Stimulated activated CD8-positive, alpha-beta memory T cell treated with anti-CD3 and anti-CD28 coated beads, Interleukin-7, amount 100 ng/mL, for 4 hours (primary cell): Measurements from ENCODE around the gene H6PD.

Experiments
- DNase-seq, 2 donors: peaks; one replicate each; pipeline ENCODE4 v3.0.0-alpha.2; 2020; ENCODE audit warnings: low read depth in 2 of 2

H6PD gene

GRCh38 chr1:9204156-9204720, 30.3 kb upstream of the H6PD start:
- no peak for DNase-seq

- no peak for DNase-seq
Observed at GRCh38 chr1:9207086-9207485, 27.5 kb upstream of the H6PD start.

GRCh38 chr1:9207715-9208114, 26.9 kb upstream of the H6PD start:
- DNase-seq, result no peak

- no peak for DNase-seq
Observed at GRCh38 chr1:9211291-9211811, 23.2 kb upstream of the H6PD start.

- no peak for DNase-seq
Observed at GRCh38 chr1:9212735-9213134, 21.8 kb upstream of the H6PD start.

- DNase-seq, result no peak
Observed at GRCh38 chr1:9213956-9214355, 20.6 kb upstream of the H6PD start.

GRCh38 chr1:9218917-9219316, 15.7 kb upstream of the H6PD start:
- DNase-seq, result no peak

- DNase-seq, result no peak
Observed at GRCh38 chr1:9222846-9223625, 11.5 kb upstream of the H6PD start.

GRCh38 chr1:9224664-9225410, 9.7 kb upstream of the H6PD start:
- no peak for DNase-seq

- no peak for DNase-seq
Observed at GRCh38 chr1:9225411-9225785, 9.2 kb upstream of the H6PD start.

GRCh38 chr1:9228609-9229008, 6.0 kb upstream of the H6PD start:
- DNase-seq, result no peak

GRCh38 chr1:9229549-9229948, 5.0 kb upstream of the H6PD start:
- DNase-seq, result no peak

- DNase-seq, result no peak
Observed at GRCh38 chr1:9230869-9231533, 3.6 kb upstream of the H6PD start.

GRCh38 chr1:9231648-9232332, 2.8 kb upstream of the H6PD start:
- no peak for DNase-seq

GRCh38 chr1:9233241-9233941, 1.2 kb upstream of the H6PD start:
- no peak for DNase-seq

- no peak for DNase-seq
Observed at GRCh38 chr1:9233942-9234222, 692 bp upstream of the H6PD start.

- no peak for DNase-seq
Observed at GRCh38 chr1:9235096-9235459, 504 bp downstream of the H6PD start.

- DNase-seq, result no peak
Observed at GRCh38 chr1:9235560-9235959, 986 bp downstream of the H6PD start.

- no peak for DNase-seq
Observed at GRCh38 chr1:9238134-9238533, 3.6 kb downstream of the H6PD start.

GRCh38 chr1:9238550-9238949, 4.0 kb downstream of the H6PD start:
- DNase-seq, result no peak
